Inferior parietal cortex (tissue), 1 donor: ENCODE results near the gene MASP1.
"Not testable (repeated sequence)": the region's sequence is repeated elsewhere in the genome, so short reads cannot be mapped to it uniquely, and the experiment has no call there.

Experiments
- DNase-seq: peaks from one replicate; pipeline ENCODE4 v3.0.0-alpha.2; 2016; ENCODE audit errors: extremely low spot score

Gene MASP1

DNA sequence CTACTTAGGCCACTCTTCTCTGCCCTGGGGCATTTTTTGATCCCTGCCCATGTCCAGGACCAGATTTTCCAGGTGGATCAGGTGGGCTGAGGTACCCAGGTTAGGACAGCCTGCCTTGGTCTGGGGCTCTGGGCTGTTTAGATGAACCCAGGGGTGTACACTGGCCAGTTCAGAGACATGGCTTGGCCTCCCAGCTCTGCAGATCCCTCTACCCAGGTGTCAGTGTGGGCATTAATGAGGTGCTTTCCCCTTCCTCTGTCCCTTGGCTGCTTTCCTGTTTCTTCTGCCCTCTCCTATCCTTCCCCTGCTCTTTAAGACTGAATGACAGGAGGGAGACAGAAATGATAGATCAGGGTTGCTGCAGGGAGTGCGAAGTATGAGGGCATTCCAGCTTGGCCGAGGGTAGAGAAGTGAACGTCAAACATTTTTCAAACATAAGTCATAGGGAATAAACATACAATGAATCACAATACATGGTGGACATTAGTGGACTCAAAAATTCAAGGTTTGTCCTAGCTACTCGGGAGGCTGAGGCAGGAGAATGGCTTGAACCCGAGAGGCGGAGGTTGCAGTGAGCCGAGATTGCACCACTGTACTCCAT lies 63.8 kb downstream of the MASP1 start:
- DNase-seq: no peak

DNA sequence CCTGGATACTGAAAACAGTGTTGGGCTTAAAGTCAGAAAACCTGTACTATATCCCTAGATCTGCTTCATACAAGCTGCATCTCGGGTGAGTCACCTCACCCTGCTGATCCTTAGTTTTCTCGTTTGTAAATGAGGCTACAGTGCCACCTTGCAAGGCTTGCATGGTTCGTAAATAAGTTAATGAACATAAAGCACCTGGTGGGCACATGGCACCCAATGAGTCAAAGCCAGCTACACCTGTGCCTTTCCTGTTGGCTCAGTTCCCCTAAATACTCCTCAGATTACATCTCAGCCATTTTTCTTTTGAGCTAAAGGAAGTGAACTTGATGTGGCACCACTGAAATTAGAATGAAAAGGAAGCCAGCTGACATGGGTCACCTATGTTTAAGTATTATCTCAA lies 67.7 kb downstream of the MASP1 start:
- no peak for DNase-seq

DNA sequence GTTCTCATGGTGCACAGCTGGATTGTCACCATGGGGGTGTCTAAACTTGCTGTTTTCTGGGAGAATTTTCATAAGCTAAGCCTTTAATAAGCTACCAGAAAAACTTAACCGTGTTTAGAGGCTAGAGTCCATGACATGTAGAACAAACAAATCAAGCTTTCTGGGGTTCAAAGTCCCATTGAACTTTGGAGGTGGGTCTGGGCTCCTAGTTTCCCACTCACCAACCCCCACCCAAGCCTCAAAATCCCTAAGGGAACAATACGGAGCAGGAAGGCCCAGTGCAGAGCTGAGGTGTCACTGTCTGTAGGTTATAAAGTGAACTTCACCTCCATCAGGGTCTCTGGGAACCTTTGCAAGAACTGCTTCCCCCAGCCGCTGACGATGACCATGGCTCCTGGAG lies 68.7 kb downstream of the MASP1 start:
- DNase-seq: no peak

DNA sequence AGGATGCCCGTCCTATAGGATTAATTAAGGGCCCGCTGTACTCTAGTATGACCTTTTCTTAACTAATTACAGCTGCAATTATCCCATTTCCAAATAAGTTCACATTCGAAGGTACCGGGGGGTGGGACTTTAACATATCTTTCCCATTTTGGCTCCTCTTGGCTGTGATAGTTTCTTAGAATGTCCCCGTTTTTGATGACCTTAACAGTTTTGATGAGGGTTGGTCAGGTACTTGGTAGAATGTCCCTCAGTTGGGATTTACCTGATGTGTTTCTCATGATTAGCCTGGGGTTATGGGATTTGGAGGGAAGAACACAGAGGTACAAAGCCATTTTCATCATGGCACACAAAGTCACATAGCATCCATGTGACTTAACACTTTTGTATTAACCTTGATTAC lies 76.1 kb downstream of the MASP1 start:
- no peak for DNase-seq

DNA sequence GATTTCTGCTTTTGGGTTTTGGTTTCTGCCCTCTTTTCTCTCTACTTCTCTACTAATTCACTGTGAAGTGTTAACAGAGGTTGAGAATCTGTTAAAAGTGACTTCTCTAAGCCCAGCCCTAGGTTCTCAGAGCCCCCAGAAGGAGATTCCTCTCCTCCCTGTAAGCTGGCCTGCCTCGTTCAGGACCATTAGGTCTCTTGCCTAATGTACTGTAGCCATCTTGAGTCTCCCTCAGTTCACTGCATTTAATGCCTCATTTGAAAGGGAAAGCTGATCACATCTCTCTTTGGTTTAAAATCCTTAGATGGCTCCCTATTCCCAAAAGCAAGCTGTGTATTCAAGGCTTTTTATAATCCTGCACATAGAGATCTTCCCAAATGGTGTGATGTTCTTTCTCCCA lies 77.9 kb downstream of the MASP1 start:
- DNase-seq: no peak

DNA sequence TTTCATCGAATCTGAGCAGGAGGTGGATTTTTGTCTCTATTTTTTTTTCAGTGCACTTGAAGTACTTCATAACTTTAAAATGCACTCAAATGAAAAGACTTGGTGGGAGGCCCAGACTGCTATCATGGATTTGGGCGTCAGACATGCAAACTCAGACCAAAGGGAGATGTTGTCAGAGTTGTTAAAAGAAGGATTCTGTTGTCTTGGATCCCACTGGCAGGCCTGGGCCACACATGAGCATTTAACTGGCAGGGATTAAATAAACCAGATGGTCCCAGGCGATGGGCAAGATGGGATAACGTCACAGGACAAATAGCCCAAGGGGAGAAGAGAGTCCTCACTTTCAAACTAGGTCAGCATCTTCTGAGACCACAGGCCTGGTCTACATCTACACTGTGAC lies 78.8 kb downstream of the MASP1 start:
- no peak for DNase-seq

DNA sequence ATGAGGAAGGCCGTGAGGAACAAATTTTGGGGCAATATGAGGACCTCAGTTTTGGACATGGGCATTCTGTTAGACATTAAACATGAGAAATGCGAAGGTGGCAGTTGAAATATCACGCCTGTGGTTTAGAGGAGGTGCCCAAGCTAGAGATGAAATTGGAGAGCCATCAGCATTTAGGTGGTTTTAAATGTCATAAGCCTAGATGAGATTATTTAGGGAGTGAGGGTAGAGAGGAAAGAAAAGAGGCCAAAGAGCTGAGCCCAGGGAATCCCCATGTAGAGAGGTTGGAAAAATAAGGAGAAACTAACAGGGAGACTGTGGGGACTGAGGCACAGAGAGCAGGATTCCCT lies 79.4 kb downstream of the MASP1 start:
- no peak for DNase-seq

DNA sequence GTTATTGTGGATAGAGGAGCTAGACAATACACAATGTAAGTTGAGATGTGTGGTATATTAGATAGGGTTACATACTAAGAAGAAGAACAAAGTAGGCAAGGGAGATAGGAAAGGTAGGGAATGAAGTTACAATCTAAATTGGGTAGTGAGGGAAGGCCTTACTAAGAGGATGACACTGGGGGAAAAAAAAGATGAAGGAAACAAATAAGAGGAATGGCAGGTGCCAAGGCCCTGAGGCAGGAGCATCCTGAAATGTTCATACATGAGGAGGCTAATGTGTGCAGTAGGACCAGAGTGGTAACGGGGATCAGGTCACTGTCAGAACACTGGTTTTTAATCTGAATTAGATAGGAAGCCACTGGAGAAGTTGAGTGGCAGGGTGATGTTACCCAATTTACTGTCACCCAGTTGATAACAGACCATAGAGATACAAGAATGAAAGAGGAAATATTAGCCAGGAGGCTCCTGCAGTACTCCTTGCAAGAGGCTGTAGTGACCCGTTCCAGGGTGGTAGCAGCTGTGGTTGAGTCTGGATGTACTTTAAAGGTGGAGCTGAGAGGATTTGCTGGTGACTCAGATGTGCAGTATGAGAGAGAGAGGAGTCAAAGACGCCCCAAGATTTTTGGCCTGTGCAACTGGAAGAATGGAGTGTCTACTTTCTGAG lies 79.9 kb downstream of the MASP1 start:
- DNase-seq: no peak

DNA sequence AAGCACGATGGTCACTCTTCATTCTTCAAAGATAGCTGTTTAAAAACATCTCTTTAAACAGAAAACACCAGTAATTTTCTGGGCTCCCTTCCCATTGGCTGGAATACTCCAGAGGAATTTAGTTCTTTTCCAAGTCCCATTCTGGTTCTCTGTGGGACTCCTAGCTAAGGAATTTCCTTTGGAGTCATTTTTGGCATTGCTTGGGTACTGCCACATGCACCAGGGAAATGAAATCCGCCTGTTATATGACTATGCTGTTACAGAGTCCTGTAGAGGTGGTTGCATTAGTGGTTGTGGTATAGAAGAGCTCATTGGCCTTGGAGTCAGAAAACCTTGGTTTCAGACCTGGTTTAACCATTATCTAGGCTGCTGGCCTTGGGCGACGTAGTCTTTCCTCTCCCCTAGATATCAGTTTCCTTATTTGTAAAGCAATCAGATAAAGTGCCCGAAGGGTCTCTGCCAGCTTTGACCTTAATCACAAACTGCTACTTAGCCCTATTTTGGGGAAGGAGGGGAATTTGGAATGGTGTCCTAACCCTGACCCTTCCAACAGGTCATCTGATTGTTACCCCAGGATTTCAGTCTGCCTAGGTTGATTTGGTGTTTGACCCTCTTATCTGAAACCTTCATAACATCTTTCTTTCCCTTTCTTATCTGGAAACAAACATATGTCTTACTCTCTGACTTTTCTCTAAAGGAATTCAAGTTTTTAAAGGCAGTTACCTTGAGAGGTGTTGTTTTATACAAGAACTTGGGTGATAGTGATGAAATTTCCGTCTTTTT lies 80.8 kb downstream of the MASP1 start:
- no peak for DNase-seq

DNA sequence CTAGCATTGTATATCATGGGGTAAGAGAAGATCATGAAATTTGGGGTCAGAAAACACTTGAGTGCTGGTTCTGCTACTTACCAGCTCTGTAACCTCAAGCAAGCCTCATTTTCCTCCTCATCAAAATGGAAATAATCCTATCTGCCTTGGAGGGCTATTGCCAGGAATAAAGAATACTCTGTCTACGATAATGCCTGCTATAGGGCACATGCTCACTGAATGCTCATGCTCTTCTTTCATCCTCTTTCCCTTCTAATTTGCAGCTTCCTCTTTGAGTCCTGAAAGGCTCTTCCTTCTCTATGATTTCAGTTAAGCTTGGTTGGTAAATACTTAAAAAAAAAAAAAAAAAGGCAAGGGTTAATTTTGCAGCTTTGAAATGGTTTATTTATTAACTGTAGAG lies 81.4 kb downstream of the MASP1 start:
- no peak for DNase-seq

DNA sequence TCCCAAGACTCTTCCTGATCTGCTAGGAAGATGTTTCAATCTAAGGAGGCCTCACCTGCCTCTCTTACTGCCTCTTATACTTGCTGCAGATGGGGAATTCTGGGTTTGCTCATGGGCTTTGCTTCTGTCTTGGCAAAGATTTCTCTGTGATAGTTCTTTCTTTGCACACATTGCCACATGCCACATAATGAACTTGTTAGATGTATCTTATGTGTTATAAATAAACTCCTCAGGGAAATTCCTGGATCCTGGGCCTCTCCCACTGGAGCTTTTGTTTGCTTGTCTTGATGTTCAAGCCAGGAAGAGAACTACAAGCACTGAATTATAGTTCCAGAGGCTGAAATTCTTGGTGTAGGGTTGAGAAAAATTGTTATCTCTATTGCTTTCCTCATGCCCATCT lies 82.0 kb downstream of the MASP1 start:
- no peak for DNase-seq

DNA sequence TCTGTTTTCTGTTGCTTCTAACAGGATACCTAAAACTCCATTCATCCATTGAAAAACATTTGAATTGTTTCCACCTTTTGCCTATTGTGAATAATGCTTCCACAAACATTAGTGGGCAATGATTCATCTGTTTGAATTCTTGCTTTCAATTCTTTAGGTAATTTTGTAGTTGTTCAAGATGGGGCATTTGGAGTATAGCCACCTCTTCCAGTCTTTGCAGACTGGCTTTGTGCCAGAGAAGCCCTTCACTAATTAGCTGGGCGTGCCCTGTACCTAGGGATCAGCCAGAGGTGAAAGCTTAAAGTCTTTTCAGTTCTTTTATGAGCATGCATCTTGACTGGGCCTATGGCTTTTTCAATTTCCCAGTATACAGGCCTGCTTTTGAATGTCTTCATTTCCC lies 83.4 kb downstream of the MASP1 start:
- DNase-seq: no peak

DNA sequence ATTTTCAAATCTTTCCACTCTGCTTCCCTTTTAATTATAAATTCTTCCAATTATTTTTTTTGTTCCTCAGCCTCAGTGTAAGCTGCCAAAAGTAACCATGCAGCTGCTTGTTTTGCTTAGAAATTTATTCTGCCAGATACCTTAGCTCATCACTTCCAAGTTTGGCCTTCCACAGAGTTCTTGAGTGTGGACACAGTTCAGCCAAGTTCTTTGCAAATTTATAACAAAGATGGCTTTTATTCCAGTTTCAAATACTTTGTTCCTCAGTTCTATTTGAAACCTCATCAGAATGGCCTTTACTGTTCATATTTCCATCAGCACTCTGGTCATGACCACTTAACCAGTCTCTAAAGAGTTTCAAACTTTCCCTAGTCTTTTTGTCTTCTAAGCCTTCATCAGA lies 83.9 kb downstream of the MASP1 start:
- no peak for DNase-seq

DNA sequence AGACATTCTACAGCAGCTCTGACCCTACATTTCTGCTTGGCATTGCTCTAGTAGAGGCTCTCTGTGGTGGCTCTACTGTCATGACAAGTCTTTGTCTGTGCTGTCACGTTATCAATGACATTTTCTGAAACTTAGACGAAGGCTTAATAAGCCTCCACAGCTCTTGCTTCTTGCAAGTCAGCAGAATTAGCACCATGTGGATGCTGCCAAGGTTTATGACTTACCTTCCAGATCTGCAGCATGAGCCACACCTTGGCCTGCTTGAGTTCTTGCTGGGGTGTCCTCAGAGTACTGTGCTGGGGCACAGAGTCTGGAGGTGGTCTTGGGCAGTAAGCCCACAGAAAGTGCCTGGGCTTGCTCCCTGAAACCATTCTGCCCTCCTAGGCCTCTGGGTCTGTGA lies 84.5 kb downstream of the MASP1 start:
- no peak for DNase-seq

DNA sequence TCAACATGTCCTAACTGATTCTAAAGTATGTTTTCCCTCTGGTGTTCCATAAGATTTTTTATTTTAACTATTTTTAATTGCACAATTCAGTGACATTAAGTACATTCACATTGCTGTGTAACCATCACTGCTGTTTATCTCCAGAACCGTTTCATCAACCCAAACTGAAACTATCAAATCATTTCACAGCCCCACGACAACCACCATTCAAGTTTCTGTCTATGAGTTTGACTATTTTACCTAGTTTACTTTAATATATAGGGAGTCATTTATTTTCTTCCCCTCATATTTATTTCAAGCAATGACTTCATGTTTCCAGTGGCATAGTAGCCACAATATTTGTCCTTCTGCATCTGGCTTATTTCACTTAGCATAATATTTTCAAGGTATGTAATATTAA lies 85.9 kb downstream of the MASP1 start:
- no peak for DNase-seq

DNA sequence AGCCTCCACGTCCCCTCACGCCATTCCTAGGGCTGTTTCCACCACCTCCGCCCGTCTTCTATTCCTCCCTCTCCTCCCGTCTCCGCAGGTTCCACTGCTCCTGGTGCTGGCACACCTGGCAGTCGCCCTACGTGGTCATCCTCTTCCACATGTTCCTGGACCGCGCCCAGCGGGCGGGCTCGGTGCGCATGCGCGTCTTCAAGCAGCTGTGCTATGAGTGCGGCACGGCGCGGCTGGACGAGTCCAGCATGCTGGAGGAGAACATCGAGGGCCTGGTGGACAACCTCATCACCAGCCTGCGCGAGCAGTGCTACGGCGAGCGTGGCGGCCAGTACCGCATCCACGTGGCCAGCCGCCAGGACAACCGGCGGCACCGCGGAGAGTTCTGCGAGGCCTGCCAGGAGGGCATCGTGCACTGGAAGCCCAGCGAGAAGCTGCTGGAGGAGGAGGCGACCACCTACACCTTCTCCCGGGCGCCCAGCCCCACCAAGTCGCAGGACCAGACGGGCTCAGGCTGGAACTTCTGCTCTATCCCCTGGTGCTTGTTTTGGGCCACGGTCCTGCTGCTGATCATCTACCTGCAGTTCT lies 92.0 kb downstream of the MASP1 start:
- not testable (repeated sequence) for DNase-seq

DNA sequence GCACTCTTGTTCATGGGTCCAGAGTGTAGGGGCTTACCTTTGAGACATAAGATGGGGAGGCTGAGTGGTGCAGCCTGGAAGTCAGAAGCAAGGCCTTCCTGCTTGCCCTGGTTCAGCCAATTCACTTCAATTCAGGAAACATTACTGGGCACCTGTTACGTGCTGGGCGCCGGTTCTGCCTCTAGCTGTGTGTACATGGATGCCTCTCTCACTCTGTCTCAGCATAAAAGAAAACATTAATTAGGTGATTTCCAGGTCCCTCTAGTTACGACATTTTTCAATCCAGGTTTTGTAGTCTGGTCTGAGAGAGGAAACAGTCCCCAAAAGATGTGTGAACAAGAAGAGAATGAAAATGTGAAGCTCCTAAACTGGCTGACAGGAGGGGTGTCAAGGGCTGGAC lies 93.0 kb downstream of the MASP1 start:
- no peak for DNase-seq

DNA sequence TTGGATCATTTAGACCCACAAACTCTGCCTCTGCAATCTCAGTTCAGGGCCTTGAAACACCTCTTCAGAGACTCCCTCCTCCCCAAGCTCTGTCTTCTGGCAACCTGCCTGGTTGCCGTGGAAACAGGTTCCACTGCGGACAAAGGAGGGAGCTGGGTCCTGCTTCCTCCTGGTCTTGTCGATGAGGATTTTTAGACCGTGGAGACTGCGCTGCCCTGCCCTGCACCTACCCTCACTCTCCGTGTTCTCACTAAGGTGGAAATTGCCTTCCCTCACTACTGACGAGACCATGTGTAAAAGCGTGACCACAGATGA lies 94.2 kb downstream of the MASP1 start, which contains the start of gene RTP1:
Gene RTP1 (plus strand): TSS at position 152 of the 315 bp plus-strand sequence. CDS start 30 bp downstream, at position 182.
- no peak for DNase-seq

DNA sequence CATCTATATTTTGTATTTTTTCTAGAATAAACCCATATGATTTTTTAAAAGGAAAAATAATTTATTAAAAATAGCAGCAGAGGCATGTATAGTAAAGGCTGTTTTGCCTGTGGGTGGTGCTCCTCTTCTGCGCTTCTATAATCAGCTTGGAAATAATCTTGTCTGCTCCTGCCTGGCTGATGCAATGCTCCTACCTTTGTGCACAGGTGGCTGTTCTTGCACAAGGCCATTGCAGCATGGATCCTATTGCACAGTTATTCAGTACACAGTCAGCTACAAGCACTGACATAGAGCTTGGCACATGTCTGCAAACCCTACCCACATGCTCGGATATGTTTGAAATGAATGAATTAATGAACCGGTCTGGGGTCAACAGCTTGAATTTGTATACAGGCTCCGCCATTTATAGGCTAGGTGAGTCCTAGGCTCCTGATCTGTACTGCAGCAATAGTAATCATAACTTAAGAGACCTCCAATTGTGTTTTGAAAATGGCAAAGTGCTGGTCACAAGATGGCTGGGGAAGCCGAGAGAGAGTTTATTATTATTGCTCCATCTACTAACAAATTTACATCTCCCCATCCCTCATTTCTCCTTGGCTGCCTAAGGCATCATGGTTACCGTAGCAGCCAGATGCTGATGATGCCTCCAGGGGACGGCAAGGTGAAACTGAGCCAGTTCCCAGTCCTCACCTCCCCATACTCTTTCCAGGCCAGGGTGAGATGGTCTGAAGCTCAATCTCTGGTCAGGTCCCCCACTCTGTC lies 94.8 kb downstream of the MASP1 start:
- no peak for DNase-seq

DNA sequence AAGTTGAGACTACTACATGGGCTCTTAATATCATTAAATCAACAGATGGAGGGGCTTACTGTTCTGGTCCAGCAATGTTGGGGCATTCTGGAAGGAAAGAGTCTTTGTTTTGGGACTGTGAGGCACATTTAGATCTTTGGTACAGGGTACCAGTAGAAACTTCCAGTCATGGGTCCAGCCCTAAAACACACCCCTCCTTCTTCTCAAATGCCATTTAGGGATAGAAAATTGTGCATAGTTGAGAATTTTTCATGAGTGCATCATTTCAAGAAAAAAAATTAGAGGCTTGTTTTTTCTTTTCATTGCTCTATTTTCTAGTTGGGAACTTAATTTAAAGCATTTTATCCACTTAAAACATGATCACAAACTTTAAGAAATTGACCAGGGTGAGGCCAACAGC lies 98.4 kb downstream of the MASP1 start:
- no peak for DNase-seq

DNA sequence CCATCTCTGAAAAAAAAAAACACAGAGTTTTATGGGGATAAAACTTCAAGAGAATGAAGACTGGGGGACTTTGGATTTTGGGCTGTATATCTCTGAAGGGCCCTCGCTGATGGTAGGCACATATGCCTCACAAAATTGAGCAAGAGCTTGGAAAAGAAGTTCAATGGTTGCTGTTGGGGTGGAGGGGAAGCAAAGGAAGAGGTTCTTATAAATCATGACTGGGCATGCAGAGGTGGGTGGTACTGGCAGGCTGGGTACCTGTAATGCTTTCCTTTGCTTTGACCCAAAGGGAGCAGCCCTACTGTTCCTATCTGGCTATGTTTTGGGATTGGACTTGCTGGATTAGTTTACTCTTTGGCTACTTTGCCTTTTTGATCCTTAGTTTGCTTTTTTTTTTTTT lies 100.3 kb downstream of the MASP1 start:
- no peak for DNase-seq

DNA sequence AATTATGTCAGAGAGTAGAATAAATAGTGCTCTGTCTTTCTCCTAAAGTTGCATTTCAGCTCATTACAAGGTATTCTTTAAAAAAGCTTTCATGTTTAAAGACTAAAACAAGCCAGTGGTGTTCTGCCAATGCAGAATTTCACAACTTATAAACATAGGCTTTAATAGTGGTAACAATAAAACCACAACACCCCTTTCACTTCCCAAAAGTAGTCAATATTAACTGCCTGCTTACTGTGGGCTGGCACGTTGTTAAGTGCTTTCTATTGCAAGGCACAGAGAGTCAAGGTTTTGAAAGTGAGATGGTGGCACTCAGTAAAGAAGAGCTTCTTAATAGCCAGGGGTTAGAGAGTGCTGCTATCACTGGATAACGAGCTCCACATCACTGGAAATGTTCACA lies 102.6 kb downstream of the MASP1 start:
- DNase-seq: no peak
